ENCODE data around the gene CPEB1. TPM values are rescaled to one million over a fixed set of nuclear protein-coding genes. Genes with fewer than 3 reads are reported as not detected.

The CPEB1 gene
- total RNA-seq, 1 experiment from 2014 or later, result 1.0 TPM

GRCh38 chr15:82655606-82656005 lies 8.4 kb upstream of the CPEB1 start:
- Histone ChIP-seq H3K4me1 (ENCODE audit: insufficient read depth, low read length) (no peaks in the 10 kb centered on the region), H3K18ac (ENCODE audit: insufficient read length, low read depth, low read length) (no peak overlapping the region), H4K8ac (replicated peaks; ENCODE audit: insufficient read length, low read depth, low read length) (no peak overlapping the region), H4K91ac (ENCODE audit: insufficient read length, low read depth, low read length) (no peak overlapping the region), H2BK120ac (ENCODE audit: low read depth, low read length, poor library complexity, severe bottlenecking) (no peak overlapping the region), H3K23ac (ENCODE audit: insufficient read length, low read depth, low read length) (no peak overlapping the region), H3K4me2 (ENCODE audit: insufficient read depth, insufficient read length, low read length) (no peak overlapping the region), H3K9ac (ENCODE audit: extremely low read depth, insufficient read length, low read length) (no peak overlapping the region), H3K9me3 (ENCODE audit: control insufficient read depth, low read depth, low read length) (no peaks in the 10 kb centered on the region), H3K56ac (ENCODE audit: insufficient read length, low read depth, low read length) (no peak overlapping the region), H2BK20ac (ENCODE audit: low read depth, low read length, poor library complexity, severe bottlenecking) (no peak overlapping the region), H3K79me1 (ENCODE audit: insufficient read depth, low read depth, low read length, poor library complexity, severe bottlenecking) (no peaks in the 10 kb centered on the region), H4K5ac (ENCODE audit: insufficient read length, low read depth, low read length) (no peak overlapping the region), H2BK12ac (ENCODE audit: insufficient read length, low read depth, low read length) (no peak overlapping the region), H4K20me1 (ENCODE audit: control insufficient read depth, insufficient read depth, insufficient read length) (no peaks in the 10 kb centered on the region), H3K14ac (ENCODE audit: insufficient read depth, low read length) (no peak overlapping the region; the same call in 1 of the 2 replicates), H3K23me2 (ENCODE audit: insufficient read length, low read depth, low read length, poor library complexity, severe bottlenecking) (no peaks in the 10 kb centered on the region), H2BK15ac (ENCODE audit: low read depth, low read length) (no peak overlapping the region), H3K27ac (ENCODE audit: insufficient read length, low read depth, low read length) (no peak overlapping the region), H3K4ac (ENCODE audit: low read depth, low read length) (no peak overlapping the region), H2AK5ac (ENCODE audit: insufficient read length, low read length) (no peak overlapping the region), H3K27me3 (ENCODE audit: insufficient read depth, low read length) (no peaks in the 10 kb centered on the region), H3K79me2 (ENCODE audit: insufficient read depth, low read length) (no peaks in the 10 kb centered on the region), H2BK5ac (ENCODE audit: insufficient read length, low read length) (no peak overlapping the region), H3T11ph (ENCODE audit: low read length) (no peak overlapping the region), H2AFZ (ENCODE audit: low read length) (no peak overlapping the region)
- Mint-ChIP-seq H3K27ac (no peak overlapping the region), H3K36me3 (ENCODE audit: insufficient read depth in 1 of 3, low read depth in 3 of 3) (no peaks in the 10 kb centered on the region), H3K4me3 (no peak overlapping the region), H3K27me3 (ENCODE audit: low read depth) (peaks cover 41% of the 10 kb centered on the region), H3K4me1 (no peaks in the 10 kb centered on the region), H3K9me3 (no peaks in the 10 kb centered on the region)
- no peak for DNase-seq
- TF ChIP-seq, protein P1, sequence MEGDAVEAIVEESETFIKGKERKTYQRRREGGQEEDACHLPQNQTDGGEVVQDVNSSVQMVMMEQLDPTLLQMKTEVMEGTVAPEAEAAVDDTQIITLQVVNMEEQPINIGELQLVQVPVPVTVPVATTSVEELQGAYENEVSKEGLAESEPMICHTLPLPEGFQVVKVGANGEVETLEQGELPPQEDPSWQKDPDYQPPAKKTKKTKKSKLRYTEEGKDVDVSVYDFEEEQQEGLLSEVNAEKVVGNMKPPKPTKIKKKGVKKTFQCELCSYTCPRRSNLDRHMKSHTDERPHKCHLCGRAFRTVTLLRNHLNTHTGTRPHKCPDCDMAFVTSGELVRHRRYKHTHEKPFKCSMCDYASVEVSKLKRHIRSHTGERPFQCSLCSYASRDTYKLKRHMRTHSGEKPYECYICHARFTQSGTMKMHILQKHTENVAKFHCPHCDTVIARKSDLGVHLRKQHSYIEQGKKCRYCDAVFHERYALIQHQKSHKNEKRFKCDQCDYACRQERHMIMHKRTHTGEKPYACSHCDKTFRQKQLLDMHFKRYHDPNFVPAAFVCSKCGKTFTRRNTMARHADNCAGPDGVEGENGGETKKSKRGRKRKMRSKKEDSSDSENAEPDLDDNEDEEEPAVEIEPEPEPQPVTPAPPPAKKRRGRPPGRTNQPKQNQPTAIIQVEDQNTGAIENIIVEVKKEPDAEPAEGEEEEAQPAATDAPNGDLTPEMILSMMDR (conservative IDR thresholded peaks at IDR 0.05), result no peak
- no CpG with 5 or more reads among the region's 3 CpGs for WGBS (ENCODE audit: extremely low coverage, insufficient read length, low lambda C conversion rate)

Measured in H9 (cell line).